Caco-2 (cell line): ENCODE results near the gene RUNX2. TPM values are rescaled to one million over a fixed set of nuclear protein-coding genes. Genes with fewer than 3 reads are reported as not detected.

Source experiments
- BruUV-seq: library from RNA; stranded (reverse); fragments of 400-500 nt; replicated peaks from 2 replicates; lab custom pipeline; 2021; lab: Mats Ljungman, UMichigan
- CTCF ChIA-PET: fragments of 300-600 bp; sonication (Branson Sonifier 250); formaldehyde crosslinking; loops from one replicate; lab custom pipeline; 2022; ENCODE audit warnings: antibody characterized with exemption; lab: Charles Lee
- POLR2A ChIA-PET: fragments of 300-600 bp; sonication (Branson Sonifier 250); formaldehyde crosslinking; loops from one replicate; lab custom pipeline; 2022; ENCODE audit warnings: antibody characterized with exemption; lab: Charles Lee
- DNase-seq, 2 experiments: peaks; one replicate each; pipeline versions ENCODE4 v3.0.0 to v3.0.0-alpha.2; 2020 to 2022
- H3K27me3 ChIP-seq: replicated peaks from 2 replicates; pipeline ENCODE4 v1.6.0; 2011; ENCODE audit warnings: low read length; ENCODE audit not compliant: control insufficient read depth, insufficient read depth
- H3K36me3 ChIP-seq: 2 replicates; pipeline ENCODE4 v1.5.1; 2011; ENCODE audit warnings: low read length; ENCODE audit not compliant: control insufficient read depth, insufficient read depth
- H3K4me1 ChIP-seq: fragments of 250-450 bp; sonication (Bioruptor Pico); 2 replicates; pipeline ENCODE4 v1.5.1; 2020; ENCODE audit warnings: mild to moderate bottlenecking
- H3K4me3 ChIP-seq: 2 replicates; pipeline ENCODE4 v1.5.1; 2011; ENCODE audit warnings: low read depth, mild to moderate bottlenecking, control low read depth, low read length
- H3K9me3 ChIP-seq: fragments of 250-450 bp; sonication (Bioruptor Pico); 2 replicates; pipeline ENCODE4 v1.5.1; 2020; ENCODE audit warnings: mild to moderate bottlenecking, moderate library complexity
- H3K27ac Mint-ChIP-seq: one replicate; pipeline ENCODE4 v1.8.0; 2022; ENCODE audit warnings: mixed read lengths; ENCODE audit not compliant: unreplicated experiment
- H3K27me3 Mint-ChIP-seq: one replicate; pipeline ENCODE4 v1.8.0; 2022; ENCODE audit warnings: mixed read lengths; ENCODE audit not compliant: insufficient read depth, unreplicated experiment
- H3K36me3 Mint-ChIP-seq: one replicate; pipeline ENCODE4 v1.8.0; 2022; ENCODE audit warnings: mild to moderate bottlenecking, mixed read lengths; ENCODE audit not compliant: insufficient read depth, unreplicated experiment
- H3K4me1 Mint-ChIP-seq: one replicate; pipeline ENCODE4 v1.8.0; 2022; ENCODE audit warnings: low read depth, mixed read lengths; ENCODE audit not compliant: unreplicated experiment
- H3K4me3 Mint-ChIP-seq: one replicate; pipeline ENCODE4 v1.8.0; 2022; ENCODE audit warnings: mild to moderate bottlenecking, moderate library complexity, mixed read lengths; ENCODE audit not compliant: unreplicated experiment
- H3K9me3 Mint-ChIP-seq: one replicate; pipeline ENCODE4 v1.8.0; 2022; ENCODE audit warnings: mixed read lengths; ENCODE audit not compliant: unreplicated experiment
- CTCF ChIP-seq, 2 experiments: fragments of 200-600 bp in 1 of 2; IDR thresholded peaks; 1 replicate in 1 of 2; 2 replicates in 1 of 2; pipeline versions ENCODE4 v1.5.1 to v1.8.0; 2011 to 2022; ENCODE audit warnings: antibody characterized with exemption in 1 of 2, control low read depth in 1 of 2, inconsistent platforms in 1 of 2, low read depth in 1 of 2, low read length in 1 of 2, mild to moderate bottlenecking in 1 of 2, moderate library complexity in 1 of 2; ENCODE audit not compliant: insufficient read depth in 1 of 2, severe bottlenecking in 1 of 2, unreplicated experiment in 1 of 2
- intact Hi-C: fragments of 100-400 bp; cut with micrococcal nuclease; formaldehyde crosslinking; loops from one replicate; pipeline ENCODE4 v1.10.0; 2022; ENCODE audit not compliant: unreplicated experiment
- total RNA-seq: library from RNA; stranded (reverse); gene quantifications from 2 replicates; pipeline ENCODE4 v1.2.3, GENCODE V29; 2022

The RUNX2 gene
- total RNA-seq, 1 experiment from 2014 or later = not detected

DNA sequence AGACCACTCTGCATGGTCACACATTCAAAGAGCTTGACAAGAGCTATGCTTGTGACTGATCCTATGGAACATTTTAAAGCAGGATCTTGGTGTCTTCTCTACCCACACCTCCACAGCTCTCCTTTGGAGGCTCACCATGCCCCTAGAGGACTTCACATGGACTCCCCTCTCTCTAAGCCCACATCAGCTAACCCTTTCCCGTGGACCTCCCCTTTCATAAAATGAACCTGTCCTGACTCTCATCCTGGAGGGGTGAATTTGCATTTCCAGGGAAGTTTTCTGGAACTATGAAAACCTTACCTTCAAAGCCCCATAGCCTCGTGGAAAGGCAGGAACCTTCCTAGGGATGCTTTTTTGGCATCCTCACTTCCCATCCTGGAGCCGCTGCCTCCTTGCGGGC, 234.0 kb downstream of the RUNX2 start:
- peaks cover 24% of the 10 kb centered on the region for H3K4me1 Mint-ChIP-seq
- Histone ChIP-seq H3K4me3 (no peak overlapping the region), H3K9me3 (no peaks in the 10 kb centered on the region), H3K27me3 (no peaks in the 10 kb centered on the region), H3K4me1 (peaks cover 15% of the 10 kb centered on the region), H3K36me3 (no peaks in the 10 kb centered on the region)
- no peak for DNase-seq
- no TSS peak for BruUV-seq
- no peaks in the 10 kb centered on the region for H3K36me3 Mint-ChIP-seq
- TF ChIP-seq CTCF (IDR thresholded peaks at IDR 0.05; ENCODE audit: insufficient read depth in 1 of 2, low read depth in 1 of 2, low read length in 1 of 2, severe bottlenecking in 1 of 2, unreplicated experiment in 1 of 2) = no peak
- no peak overlapping the region for H3K4me3 Mint-ChIP-seq
- H3K27me3 Mint-ChIP-seq = no peaks in the 10 kb centered on the region
- no peak overlapping the region for H3K27ac Mint-ChIP-seq
- intact Hi-C loops = no loop called here
- peaks cover 25% of the 10 kb centered on the region for H3K9me3 Mint-ChIP-seq
- CTCF ChIA-PET = no interaction called here
- POLR2A ChIA-PET = no interaction called here

GRCh38 chr6:45563041-45563440, 234.9 kb downstream of the RUNX2 start:
- no peak overlapping the region for H3K4me3 ChIP-seq
- TF ChIP-seq CTCF (IDR thresholded peaks at IDR 0.05; ENCODE audit: insufficient read depth in 1 of 2, low read depth in 1 of 2, low read length in 1 of 2, severe bottlenecking in 1 of 2, unreplicated experiment in 1 of 2) = no peak
- DNase-seq = no peak
- H3K27me3 Mint-ChIP-seq = no peaks in the 10 kb centered on the region
- H3K9me3 ChIP-seq = no peaks in the 10 kb centered on the region
- intact Hi-C loops = no loop called here
- no peaks in the 10 kb centered on the region for H3K27me3 ChIP-seq
- H3K27ac Mint-ChIP-seq = no peak overlapping the region
- no peaks in the 10 kb centered on the region for H3K36me3 Mint-ChIP-seq
- H3K4me1 Mint-ChIP-seq = peaks cover 24% of the 10 kb centered on the region
- ChIA-PET POLR2A (no interaction called here), CTCF (no interaction called here)
- H3K4me3 Mint-ChIP-seq = no peak overlapping the region
- no peaks in the 10 kb centered on the region for H3K36me3 ChIP-seq
- H3K9me3 Mint-ChIP-seq = peaks cover 25% of the 10 kb centered on the region
- no TSS peak for BruUV-seq
- peaks cover 22% of the 10 kb centered on the region for H3K4me1 ChIP-seq

DNA sequence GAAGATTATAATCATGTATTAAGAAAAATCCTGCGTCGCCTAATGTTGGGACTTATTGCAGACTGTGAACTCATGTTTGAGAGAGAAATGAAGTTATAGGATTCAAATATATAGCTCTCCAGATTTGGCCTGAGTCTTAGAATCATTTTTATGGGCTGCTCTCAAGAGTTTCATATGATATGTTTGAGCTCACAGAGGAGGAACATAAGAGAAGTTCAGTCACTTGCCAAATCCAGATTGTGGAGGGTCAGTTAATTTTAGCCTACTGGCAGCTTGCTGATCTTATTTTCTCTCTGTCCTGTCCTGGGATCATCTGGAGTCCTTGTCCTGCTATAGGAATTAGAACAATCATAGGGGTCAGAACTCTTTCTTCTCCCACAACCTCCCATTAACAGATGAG, 235.7 kb downstream of the RUNX2 start:
- Mint-ChIP-seq H3K27me3 (no peaks in the 10 kb centered on the region), H3K4me1 (peaks cover 27% of the 10 kb centered on the region), H3K4me3 (no peak overlapping the region), H3K27ac (no peak overlapping the region), H3K36me3 (no peaks in the 10 kb centered on the region), H3K9me3 (peaks cover 25% of the 10 kb centered on the region)
- H3K4me3 ChIP-seq = no peak overlapping the region
- no peaks in the 10 kb centered on the region for H3K9me3 ChIP-seq
- BruUV-seq = no TSS peak
- peaks cover 22% of the 10 kb centered on the region for H3K4me1 ChIP-seq
- ChIA-PET POLR2A (no interaction called here), CTCF (no interaction called here)
- DNase-seq = no peak
- intact Hi-C loops = no loop called here
- TF ChIP-seq CTCF (IDR thresholded peaks at IDR 0.05; ENCODE audit: insufficient read depth in 1 of 2, low read depth in 1 of 2, low read length in 1 of 2, severe bottlenecking in 1 of 2, unreplicated experiment in 1 of 2) = no peak
- H3K27me3 ChIP-seq = no peaks in the 10 kb centered on the region
- H3K36me3 ChIP-seq = no peaks in the 10 kb centered on the region
